Measurements from ENCODE around the gene CEP131. TPM values are rescaled to one million over a fixed set of nuclear protein-coding genes. Genes with fewer than 3 reads are reported as not detected.
"Not testable (repeated sequence)": the region's sequence is repeated elsewhere in the genome, so short reads cannot be mapped to it uniquely, and the experiment has no call there.

The CEP131 gene
- total and polyA plus RNA-seq, 7 donors: 1.8 to 11.6 (median 5.0) TPM

GRCh38 chr17:81157848-81158687, 64.7 kb downstream of the CEP131 start:
- 87 to 90% methylated on average over 39 of the region's 39 CpGs for WGBS, 2 donors
- Histone ChIP-seq H3K4me3 (no peak overlapping the region), H3K27me3 (peaks cover 0 to 9% (median 0%) of the 10 kb centered on the region in 3 donors), H3K9me3 (no peaks in the 10 kb centered on the region), H3K4me1 (no peaks in the 10 kb centered on the region), H3K36me3 (no peaks in the 10 kb centered on the region), H3K27ac (no peak overlapping the region)
- intact Hi-C loops (cut with DNase I): no loop called here
- TF ChIP-seq POLR2AphosphoS5 (IDR thresholded peaks at IDR 0.05) (no peak), EP300 (IDR thresholded peaks at IDR 0.05) (no peak), CTCF (IDR thresholded peaks at IDR 0.05) (no peak), POLR2A (IDR thresholded peaks at IDR 0.05) (no peak)
- no peak for DNase-seq

- H3K4me1 ChIP-seq: no peaks in the 10 kb centered on the region
- 90 to 92% methylated on average over 38 of the region's 38 CpGs for whole genome bisulfite sequencing, 2 donors
- H3K27ac ChIP-seq: no peak overlapping the region
- no peak overlapping the region for H3K4me3 ChIP-seq
- no peaks in the 10 kb centered on the region for H3K9me3 ChIP-seq
- TF ChIP-seq POLR2AphosphoS5 (IDR thresholded peaks at IDR 0.05) (no peak), EP300 (IDR thresholded peaks at IDR 0.05) (no peak), POLR2A (IDR thresholded peaks at IDR 0.05) (no peak), CTCF (IDR thresholded peaks at IDR 0.05) (no peak)
- no peaks in the 10 kb centered on the region for H3K36me3 ChIP-seq
- H3K27me3 ChIP-seq: peaks cover 0 to 9% (median 0%) of the 10 kb centered on the region in 3 donors
- intact Hi-C loops (cut with DNase I): no loop called here
- no peak for DNase-seq
Observed at GRCh38 chr17:81156866-81157805, 65.6 kb downstream of the CEP131 start.

DNA sequence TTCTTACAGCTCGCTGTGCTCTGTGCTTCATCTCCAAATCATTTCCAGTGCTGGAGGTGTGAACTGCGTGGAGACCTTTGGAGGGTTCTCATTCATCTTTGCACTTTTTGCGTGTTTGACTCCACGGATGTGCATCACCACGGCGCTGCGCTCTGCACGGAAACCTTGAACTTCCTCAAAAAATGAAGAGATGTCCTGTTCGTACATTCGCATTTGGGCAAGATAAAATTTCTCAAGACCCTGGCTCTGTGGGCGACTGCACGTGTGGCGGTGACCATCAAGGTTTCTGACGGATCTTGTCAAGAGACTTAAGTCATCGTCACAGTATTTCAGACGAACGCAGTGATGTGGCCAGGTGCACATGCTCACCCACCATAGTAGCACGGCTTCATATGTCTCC, 67.8 kb downstream of the CEP131 start:
- Histone ChIP-seq H3K9me3 (no peaks in the 10 kb centered on the region), H3K27me3 (peaks cover 0 to 3% (median 0%) of the 10 kb centered on the region in 3 donors), H3K4me1 (no peaks in the 10 kb centered on the region), H3K4me3 (no peak overlapping the region), H3K36me3 (no peaks in the 10 kb centered on the region), H3K27ac (no peak overlapping the region)
- intact Hi-C loops (cut with DNase I): no loop called here
- TF ChIP-seq POLR2A (IDR thresholded peaks at IDR 0.05) (no peak), EP300 (IDR thresholded peaks at IDR 0.05) (no peak), POLR2AphosphoS5 (IDR thresholded peaks at IDR 0.05) (no peak), CTCF (IDR thresholded peaks at IDR 0.05) (no peak)
- DNase-seq: no peak
- WGBS, 2 donors: 91 to 93% methylated on average over 18 of the region's 18 CpGs

GRCh38 chr17:81154016-81154415, 68.7 kb downstream of the CEP131 start:
- DNase-seq; intact Hi-C loops (cut with DNase I); H3K4me1 ChIP-seq; H3K9me3 ChIP-seq; H3K4me3 ChIP-seq; H3K27me3 ChIP-seq; H3K36me3 ChIP-seq; H3K27ac ChIP-seq: not testable (repeated sequence)
- WGBS, 2 donors: 82 to 93% methylated on average over 9 of the region's 9 CpGs

DNA sequence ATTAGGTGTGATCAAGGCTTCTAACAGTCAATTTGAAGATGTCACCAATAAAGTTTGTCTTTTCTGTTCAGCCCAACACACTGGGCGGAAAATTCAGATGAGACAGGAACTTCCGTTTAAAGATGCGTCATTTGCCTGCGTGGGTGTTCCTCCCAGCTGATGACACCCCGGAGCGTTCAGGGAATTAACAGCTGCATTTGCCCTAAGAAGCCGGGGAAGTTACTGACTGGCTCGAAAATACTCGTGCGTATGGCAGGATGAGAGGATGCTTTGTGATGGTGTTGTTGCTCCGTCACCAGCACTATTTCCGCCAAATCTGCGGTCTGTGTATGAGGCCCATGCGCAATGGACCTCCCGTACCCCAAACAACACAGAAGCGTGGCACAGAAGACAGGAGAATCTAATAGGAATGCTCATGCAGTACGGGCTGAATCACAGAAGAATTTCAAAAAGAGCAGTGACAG, 69.4 kb downstream of the CEP131 start:
- H3K27ac ChIP-seq: no peak overlapping the region
- no peaks in the 10 kb centered on the region for H3K9me3 ChIP-seq
- H3K36me3 ChIP-seq: no peaks in the 10 kb centered on the region
- H3K27me3 ChIP-seq: peaks cover 0 to 4% (median 0%) of the 10 kb centered on the region in 3 donors
- WGBS, 2 donors: 80 to 81% methylated on average over 17 of the region's 17 CpGs
- H3K4me3 ChIP-seq: no peak overlapping the region
- TF ChIP-seq EP300 (IDR thresholded peaks at IDR 0.05): no peak
- TF ChIP-seq POLR2A (IDR thresholded peaks at IDR 0.05): no peak
- TF ChIP-seq POLR2AphosphoS5 (IDR thresholded peaks at IDR 0.05): no peak
- no peak for TF ChIP-seq CTCF (IDR thresholded peaks at IDR 0.05)
- H3K4me1 ChIP-seq: no peaks in the 10 kb centered on the region
- intact Hi-C loops (cut with DNase I): no loop called here
- no peak for DNase-seq

Data from sigmoid colon (tissue), 7 donors.